GM18511 (cell line): ENCODE results near the gene SERPINF2.
"Not testable (repeated sequence)": the region's sequence is repeated elsewhere in the genome, so short reads cannot be mapped to it uniquely, and the experiment has no call there.

Source experiments
- ATAC-seq: cut with Tn5 transposase; IDR thresholded peaks from one replicate; pipeline ENCODE4 v1.9.1; 2021; ENCODE audit warnings: mild to moderate bottlenecking, moderate library complexity; ENCODE audit not compliant: unreplicated experiment

The SERPINF2 gene

GRCh38 chr17:1733759-1734158, 8.9 kb upstream of the SERPINF2 start:
- no peak for ATAC-seq

- ATAC-seq: no peak
Measured at GRCh38 chr17:1735418-1735817, 7.3 kb upstream of the SERPINF2 start.

- ATAC-seq: no peak
Measured at GRCh38 chr17:1735834-1736347, 6.8 kb upstream of the SERPINF2 start.

GRCh38 chr17:1736348-1737281, 6.1 kb upstream of the SERPINF2 start:
- ATAC-seq: no peak

- no peak for ATAC-seq
Measured at GRCh38 chr17:1737531-1738291, 5.0 kb upstream of the SERPINF2 start.

- ATAC-seq: not testable (repeated sequence)
Measured at GRCh38 chr17:1741899-1742298, 772 bp upstream of the SERPINF2 start.

GRCh38 chr17:1743088-1743439, 393 bp downstream of the SERPINF2 start:
- ATAC-seq: no peak

GRCh38 chr17:1744551-1745512, 2.2 kb downstream of the SERPINF2 start:
- ATAC-seq: no peak

GRCh38 chr17:1745513-1746020, 2.9 kb downstream of the SERPINF2 start:
- no peak for ATAC-seq

GRCh38 chr17:1746975-1747543, 4.4 kb downstream of the SERPINF2 start:
- ATAC-seq: no peak

- ATAC-seq: no peak
Measured at GRCh38 chr17:1750628-1751027, 8.0 kb downstream of the SERPINF2 start.

GRCh38 chr17:1752425-1753262, 10.0 kb downstream of the SERPINF2 start:
- no peak for ATAC-seq

GRCh38 chr17:1753767-1754429, 11.2 kb downstream of the SERPINF2 start:
- no peak for ATAC-seq

GRCh38 chr17:1754430-1755112, 11.9 kb downstream of the SERPINF2 start:
- ATAC-seq: no peak

- no peak for ATAC-seq
Measured at GRCh38 chr17:1755252-1755826, 12.7 kb downstream of the SERPINF2 start.

- ATAC-seq: no peak
Measured at GRCh38 chr17:1755827-1756262, 13.2 kb downstream of the SERPINF2 start.

GRCh38 chr17:1758807-1759206, 16.1 kb downstream of the SERPINF2 start:
- ATAC-seq: no peak

- ATAC-seq: no peak
Measured at GRCh38 chr17:1759529-1759928, 16.9 kb downstream of the SERPINF2 start.
